ENCODE measurements around the gene LRRC2. TPM values are rescaled to one million over a fixed set of nuclear protein-coding genes. Genes with fewer than 3 reads are reported as not detected.
A peak's percentile ranks its signal among the peaks of the same experiment; 100 is the strongest.
"Not testable (repeated sequence)": the region's sequence is repeated elsewhere in the genome, so short reads cannot be mapped to it uniquely, and the experiment has no call there.

Gene LRRC2
- total and polyA plus RNA-seq, 10 donors, result 0.59 to 10.9 (median 5.0) TPM

DNA sequence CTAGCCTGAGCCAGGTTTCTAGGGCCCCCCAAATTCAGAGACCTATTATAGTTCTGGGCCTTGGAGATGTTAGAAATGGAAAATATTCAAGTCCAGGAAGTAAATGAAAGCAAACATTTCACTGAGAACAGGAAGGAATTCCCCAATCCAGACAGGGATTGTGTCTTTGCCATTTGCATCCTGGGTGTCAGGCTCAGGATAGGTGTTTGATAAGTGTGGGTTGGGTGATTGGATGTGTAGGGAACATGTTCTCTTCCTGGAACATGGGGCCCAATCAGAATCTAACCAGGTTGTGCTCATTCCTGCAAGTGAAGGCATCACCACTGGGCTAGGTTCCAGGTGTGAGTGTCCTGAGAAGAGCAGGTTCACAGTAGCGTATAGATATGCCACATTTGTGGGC is 14.6 kb upstream of the LRRC2 start:
- intact Hi-C loops (cut with DNase I; ENCODE audit: low total_unique reads), result no loop called here
- no peak for TF ChIP-seq POLR2A (IDR thresholded peaks at IDR 0.05)
- no peak for TF ChIP-seq POLR2AphosphoS5 (IDR thresholded peaks at IDR 0.05)
- TF ChIP-seq, protein P1, sequence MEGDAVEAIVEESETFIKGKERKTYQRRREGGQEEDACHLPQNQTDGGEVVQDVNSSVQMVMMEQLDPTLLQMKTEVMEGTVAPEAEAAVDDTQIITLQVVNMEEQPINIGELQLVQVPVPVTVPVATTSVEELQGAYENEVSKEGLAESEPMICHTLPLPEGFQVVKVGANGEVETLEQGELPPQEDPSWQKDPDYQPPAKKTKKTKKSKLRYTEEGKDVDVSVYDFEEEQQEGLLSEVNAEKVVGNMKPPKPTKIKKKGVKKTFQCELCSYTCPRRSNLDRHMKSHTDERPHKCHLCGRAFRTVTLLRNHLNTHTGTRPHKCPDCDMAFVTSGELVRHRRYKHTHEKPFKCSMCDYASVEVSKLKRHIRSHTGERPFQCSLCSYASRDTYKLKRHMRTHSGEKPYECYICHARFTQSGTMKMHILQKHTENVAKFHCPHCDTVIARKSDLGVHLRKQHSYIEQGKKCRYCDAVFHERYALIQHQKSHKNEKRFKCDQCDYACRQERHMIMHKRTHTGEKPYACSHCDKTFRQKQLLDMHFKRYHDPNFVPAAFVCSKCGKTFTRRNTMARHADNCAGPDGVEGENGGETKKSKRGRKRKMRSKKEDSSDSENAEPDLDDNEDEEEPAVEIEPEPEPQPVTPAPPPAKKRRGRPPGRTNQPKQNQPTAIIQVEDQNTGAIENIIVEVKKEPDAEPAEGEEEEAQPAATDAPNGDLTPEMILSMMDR (IDR thresholded peaks at IDR 0.05 in 8 of 11, conservative IDR thresholded peaks at IDR 0.05 in 3 of 11), result no peak
- Histone ChIP-seq H3K27ac (no peak overlapping the region), H3K4me3 (peak overlapping the region in 2 of 8 donors; percentile 32 to 60), H3K4me1 (peaks cover 0 to 18% (median 10%) of the 10 kb centered on the region in 6 donors), H3K36me3 (no peaks in the 10 kb centered on the region), H3K27me3 (replicated peaks in 1 of 7) (peaks cover 0 to 11% (median 0%) of the 10 kb centered on the region in 7 donors), H3K9me3 (no peaks in the 10 kb centered on the region)
- 88 to 98% (median 92%) methylated on average over 1 of the region's 1 CpG for WGBS, 5 donors
- no peak for DNase-seq

DNA sequence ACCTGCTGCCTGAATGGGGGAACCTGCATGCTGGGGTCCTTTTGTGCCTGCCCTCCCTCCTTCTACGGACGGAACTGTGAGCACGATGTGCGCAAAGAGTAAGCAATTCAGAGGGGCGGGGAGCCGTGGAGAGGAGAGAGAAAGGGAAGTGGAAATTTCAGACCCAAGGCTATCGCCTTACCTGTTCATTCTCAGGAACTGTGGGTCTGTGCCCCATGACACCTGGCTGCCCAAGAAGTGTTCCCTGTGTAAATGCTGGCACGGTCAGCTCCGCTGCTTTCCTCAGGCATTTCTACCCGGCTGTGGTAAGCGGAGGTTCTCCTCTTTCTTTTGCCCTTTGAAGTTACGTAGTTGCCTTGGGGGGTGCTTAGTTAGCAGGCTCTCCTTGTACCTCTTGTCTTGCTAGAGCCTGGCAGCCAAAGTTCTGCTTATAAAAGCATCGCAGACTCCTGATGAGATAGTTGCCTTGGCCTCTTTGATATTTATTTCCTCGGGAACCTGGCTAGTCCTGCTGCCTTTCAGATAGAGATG is 13.7 kb upstream of the LRRC2 start:
- Histone ChIP-seq H3K4me1 (peaks cover 0 to 25% (median 10%) of the 10 kb centered on the region in 6 donors), H3K9me3 (no peaks in the 10 kb centered on the region), H3K27me3 (replicated peaks in 1 of 7) (peaks cover 0 to 13% (median 0%) of the 10 kb centered on the region in 7 donors), H3K4me3 (peak overlapping the region in 7 of 8 donors; percentile 2 to 60 (median 21)), H3K36me3 (no peaks in the 10 kb centered on the region), H3K27ac (peak overlapping the region in 6 of 8 donors; percentile 13 to 75 (median 72))
- TF ChIP-seq, protein P1 (IDR thresholded peaks at IDR 0.05 in 8 of 11, conservative IDR thresholded peaks at IDR 0.05 in 3 of 11), result no peak
- no peak for TF ChIP-seq POLR2AphosphoS5 (IDR thresholded peaks at IDR 0.05)
- TF ChIP-seq POLR2A (IDR thresholded peaks at IDR 0.05), result no peak
- 54 to 85% (median 71%) methylated on average over 14 of the region's 14 CpGs for WGBS, 5 donors
- no peak for DNase-seq
- intact Hi-C loops (cut with DNase I; ENCODE audit: low total_unique reads), result no loop called here

DNA sequence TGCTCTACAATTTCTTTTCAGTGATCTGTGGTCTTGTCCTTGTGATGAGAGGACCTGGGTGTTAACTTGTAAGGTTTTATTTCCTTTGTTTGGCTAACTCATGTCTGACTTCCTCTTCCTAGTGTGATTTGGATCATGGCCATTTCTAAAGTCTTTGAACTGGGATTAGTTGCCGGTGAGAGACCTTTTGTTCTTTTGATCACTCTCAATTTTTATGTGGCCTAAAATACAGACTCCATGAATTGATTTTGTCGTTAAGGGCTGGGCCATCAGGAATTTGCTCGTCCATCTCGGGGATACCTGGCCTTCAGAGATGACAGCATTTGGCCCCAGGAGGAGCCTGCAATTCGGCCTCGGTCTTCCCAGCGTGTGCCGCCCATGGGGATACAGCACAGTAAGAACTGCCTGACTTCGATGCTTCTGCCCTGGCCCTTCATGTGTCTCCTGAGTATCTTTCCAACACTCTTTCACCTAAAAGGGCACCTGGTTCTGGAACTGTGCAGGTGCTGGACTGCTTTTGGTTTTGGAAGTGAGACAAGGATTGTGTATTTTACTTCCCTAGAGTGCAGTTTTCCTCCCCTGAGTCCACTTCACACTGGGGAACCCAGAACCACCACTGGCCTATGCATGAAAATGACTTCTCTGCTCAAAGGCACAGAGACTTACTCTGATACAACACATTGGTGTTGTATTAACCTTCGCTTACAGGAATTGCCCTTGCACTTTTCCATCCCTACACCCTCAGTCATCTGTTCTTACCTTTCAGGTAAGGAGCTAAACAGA is 13.1 kb upstream of the LRRC2 start:
- intact Hi-C loops (cut with DNase I; ENCODE audit: low total_unique reads), result no loop called here
- DNase-seq, result no peak
- TF ChIP-seq POLR2A (IDR thresholded peaks at IDR 0.05) (no peak), POLR2AphosphoS5 (IDR thresholded peaks at IDR 0.05) (no peak)
- TF ChIP-seq, protein P1 (IDR thresholded peaks at IDR 0.05 in 8 of 11, conservative IDR thresholded peaks at IDR 0.05 in 3 of 11), result no peak
- Histone ChIP-seq H3K4me1 (peaks cover 0 to 31% (median 12%) of the 10 kb centered on the region in 6 donors), H3K27me3 (replicated peaks in 1 of 7) (peaks cover 0 to 13% (median 0%) of the 10 kb centered on the region in 7 donors), H3K27ac (peak overlapping the region; percentile 16 to 75 (median 68)), H3K9me3 (no peaks in the 10 kb centered on the region), H3K36me3 (no peaks in the 10 kb centered on the region), H3K4me3 (peak overlapping the region in 7 of 8 donors; percentile 2 to 60 (median 21))
- WGBS, 5 donors, result 63 to 74% (median 73%) methylated on average over 10 of the region's 10 CpGs

DNA sequence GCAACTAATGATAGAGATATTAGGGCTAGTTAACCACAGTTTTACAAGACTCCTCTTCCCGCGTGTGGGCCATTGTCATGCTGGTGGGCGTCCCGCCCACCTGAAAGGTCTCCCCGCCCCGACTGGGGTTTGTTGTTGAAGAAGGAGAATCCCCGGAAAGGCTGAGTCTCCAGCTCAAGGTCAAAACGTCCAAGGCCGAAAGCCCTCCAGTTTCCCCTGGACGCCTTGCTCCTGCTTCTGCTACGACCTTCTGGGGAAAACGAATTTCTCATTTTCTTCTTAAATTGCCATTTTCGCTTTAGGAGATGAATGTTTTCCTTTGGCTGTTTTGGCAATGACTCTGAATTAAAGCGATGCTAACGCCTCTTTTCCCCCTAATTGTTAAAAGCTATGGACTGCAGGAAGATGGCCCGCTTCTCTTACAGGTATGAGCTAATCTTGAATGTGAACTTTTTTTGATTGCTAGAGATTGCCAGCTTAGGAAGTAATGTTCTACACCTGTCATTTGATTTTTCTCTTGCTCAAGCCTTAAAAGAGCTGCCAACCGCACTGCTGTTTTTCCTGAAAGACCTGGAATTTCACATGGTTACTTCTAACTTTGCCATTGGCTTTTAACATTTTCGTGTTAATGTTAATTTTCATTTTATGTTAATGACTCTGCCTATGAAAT is 11.6 kb upstream of the LRRC2 start:
- H3K36me3 ChIP-seq; DNase-seq; intact Hi-C loops (cut with DNase I; ENCODE audit: low total_unique reads); H3K9me3 ChIP-seq: not testable (repeated sequence)
- Histone ChIP-seq H3K4me3 (peak overlapping the region in 2 of 8 donors; percentile 1 to 60), H3K4me1 (peaks cover 0 to 31% (median 13%) of the 10 kb centered on the region in 6 donors), H3K27me3 (replicated peaks in 1 of 7) (peaks cover 0 to 13% (median 0%) of the 10 kb centered on the region in 7 donors), H3K27ac (peak overlapping the region; percentile 16 to 75 (median 68))
- WGBS, 5 donors, result 56 to 77% (median 67%) methylated on average over 15 to 18 of the region's 18 CpGs
